Measurements from ENCODE around the gene CLTRN. TPM values are rescaled to one million over a fixed set of nuclear protein-coding genes. Genes with fewer than 3 reads are reported as not detected.

CLTRN gene
- total and polyA plus RNA-seq, 2 of the 8 experiments (the other 6 are each of a cell fraction or from before 2014, with no cell fraction given) = 1.2 to 1.3 TPM

DNA sequence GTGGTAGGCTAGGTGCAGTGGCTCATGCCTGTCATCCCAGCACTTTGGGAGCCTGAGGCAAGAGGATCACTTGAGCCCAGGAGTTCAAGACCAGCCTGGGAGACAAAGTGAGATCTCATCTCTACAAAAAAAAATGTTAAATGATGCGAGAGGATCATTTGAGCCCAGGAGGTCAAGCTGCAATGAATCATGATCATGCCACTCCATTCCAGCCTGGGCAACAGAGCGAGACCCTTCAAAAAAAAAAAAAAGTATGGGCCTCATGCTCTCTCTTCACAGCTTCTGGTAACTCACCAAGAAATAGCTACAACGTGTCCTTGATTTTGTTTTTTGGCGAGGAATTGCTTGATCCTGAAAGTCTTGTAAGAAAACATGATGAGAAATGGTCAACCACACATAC is 65.1 kb downstream of the CLTRN start:
- H4K5ac ChIP-seq (ENCODE audit: insufficient read length, low read depth, low read length) = no peak overlapping the region
- WGBS, 2 experiments (ENCODE audit: extremely low coverage in 1 of 2, insufficient coverage in 1 of 2, insufficient read length in 1 of 2, insufficient replicate concordance in 2 of 2, low coverage in 1 of 2, low lambda C conversion rate in 2 of 2, missing lambda C conversion rate in 1 of 2) = 85% methylated on average over 3 of the region's 4 CpGs; no CpG with 5 or more reads in 1 of the 2 experiments
- no peak overlapping the region for H2BK120ac ChIP-seq (replicated peaks; ENCODE audit: low read depth, low read length)
- no peak overlapping the region for H4K91ac ChIP-seq (replicated peaks; ENCODE audit: insufficient read length, low read length)
- no peaks in the 10 kb centered on the region for H3K9me3 ChIP-seq (ENCODE audit: insufficient read depth in 2 of 2, low read depth in 1 of 2, low read length in 1 of 2)
- no peak for FAIRE-seq
- no peak overlapping the region for H2AK5ac ChIP-seq (ENCODE audit: low read depth, low read length)
- H3K4ac ChIP-seq (replicated peaks; ENCODE audit: insufficient read length, low read depth, low read length) = no peak overlapping the region
- DNase-seq (ENCODE audit: low read depth in 1 of 2, low spot score in 2 of 2) = no peak
- no peaks in the 10 kb centered on the region for H3K36me3 ChIP-seq (ENCODE audit: control insufficient read depth in 2 of 4, insufficient read depth in 4 of 4, low read length in 3 of 4)
- H3K9ac ChIP-seq (replicated peaks in 1 of 4; ENCODE audit: extremely low read depth in 1 of 4, low read depth in 3 of 4, low read length in 3 of 4) = no peak overlapping the region
- H2BK5ac ChIP-seq (ENCODE audit: low read depth, low read length) = no peak overlapping the region
- no peak overlapping the region for H2BK12ac ChIP-seq (ENCODE audit: low read depth, low read length)
- no peaks in the 10 kb centered on the region for H3K23me2 ChIP-seq (ENCODE audit: low read depth, low read length)
- H2BK20ac ChIP-seq (ENCODE audit: low read length) = no peak overlapping the region
- no peak overlapping the region for H3K14ac ChIP-seq (ENCODE audit: insufficient read length)
- no peak overlapping the region for H3K27ac ChIP-seq (ENCODE audit: low read depth, low read length)
- H3K79me1 ChIP-seq (ENCODE audit: low read depth, low read length) = no peaks in the 10 kb centered on the region
- H3K23ac ChIP-seq (ENCODE audit: insufficient read length) = no peak overlapping the region
- CTCF ChIA-PET (ENCODE audit: partially characterized antibody) = no interaction called here
- no peak overlapping the region for H2BK15ac ChIP-seq (ENCODE audit: low read length)
- H2AFZ ChIP-seq (ENCODE audit: low read length) = no peak overlapping the region
- H3K79me2 ChIP-seq (ENCODE audit: control insufficient read depth in 1 of 2, insufficient read depth in 2 of 2, low read length in 2 of 2) = no peaks in the 10 kb centered on the region
- H3K4me1 ChIP-seq (replicated peaks in 1 of 4; ENCODE audit: control insufficient read depth in 3 of 4, insufficient read depth in 4 of 4, low read length in 3 of 4) = no peaks in the 10 kb centered on the region
- no peaks in the 10 kb centered on the region for H3K27me3 ChIP-seq (replicated peaks in 1 of 4; ENCODE audit: control insufficient read depth in 3 of 4, extremely low read depth in 1 of 4, insufficient read depth in 3 of 4, low read length in 3 of 4)
- no peak overlapping the region for H3K4me2 ChIP-seq (ENCODE audit: insufficient read depth in 1 of 2, low read depth in 2 of 2, low read length in 2 of 2)
- no peak overlapping the region for H3K4me3 ChIP-seq (ENCODE audit: extremely low read depth in 1 of 4, insufficient read depth in 2 of 4, low read depth in 3 of 4, low read length in 4 of 4)
- no peaks in the 10 kb centered on the region for H4K20me1 ChIP-seq (replicated peaks in 1 of 2; ENCODE audit: control insufficient read depth in 1 of 2, insufficient read depth in 2 of 2, low read length in 2 of 2)
- H3K56ac ChIP-seq (replicated peaks; ENCODE audit: insufficient read length, low read depth, low read length) = no peak overlapping the region
- no peak overlapping the region for H3K18ac ChIP-seq (ENCODE audit: extremely low read depth, low read length)
- POLR2A ChIA-PET (ENCODE audit: partially characterized antibody) = interaction anchor here (0.9 kb wide), 1 partner anchor 1188 kb away, joined by 3 read pairs; no protein-coding TSS in a partner anchor
- H4K8ac ChIP-seq (ENCODE audit: extremely low read depth, insufficient read depth, low read length) = no peak overlapping the region
- TF ChIP-seq EZH2 (IDR thresholded peaks at IDR 0.05; ENCODE audit: low read depth, low read length, severe bottlenecking) (no peak), CHD1 (IDR thresholded peaks at IDR 0.05; ENCODE audit: low read depth, low read length) (no peak), CREB1 (IDR thresholded peaks at IDR 0.05) (no peak), RNF2 (IDR thresholded peaks at IDR 0.05; ENCODE audit: borderline replicate concordance, low read depth, low read length, missing control alignments, poor library complexity, severe bottlenecking) (no peak), SUZ12 (IDR thresholded peaks at IDR 0.05; ENCODE audit: low read length) (no peak), SP2 (IDR thresholded peaks at IDR 0.05; ENCODE audit: low read length) (no peak), CEBPB (IDR thresholded peaks at IDR 0.05; ENCODE audit: low read depth, low read length) (no peak), CBX5 (IDR thresholded peaks at IDR 0.05; ENCODE audit: low read depth, low read length) (no peak)
- TF ChIP-seq, protein P1, sequence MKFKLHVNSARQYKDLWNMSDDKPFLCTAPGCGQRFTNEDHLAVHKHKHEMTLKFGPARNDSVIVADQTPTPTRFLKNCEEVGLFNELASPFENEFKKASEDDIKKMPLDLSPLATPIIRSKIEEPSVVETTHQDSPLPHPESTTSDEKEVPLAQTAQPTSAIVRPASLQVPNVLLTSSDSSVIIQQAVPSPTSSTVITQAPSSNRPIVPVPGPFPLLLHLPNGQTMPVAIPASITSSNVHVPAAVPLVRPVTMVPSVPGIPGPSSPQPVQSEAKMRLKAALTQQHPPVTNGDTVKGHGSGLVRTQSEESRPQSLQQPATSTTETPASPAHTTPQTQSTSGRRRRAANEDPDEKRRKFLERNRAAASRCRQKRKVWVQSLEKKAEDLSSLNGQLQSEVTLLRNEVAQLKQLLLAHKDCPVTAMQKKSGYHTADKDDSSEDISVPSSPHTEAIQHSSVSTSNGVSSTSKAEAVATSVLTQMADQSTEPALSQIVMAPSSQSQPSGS (IDR thresholded peaks at IDR 0.05; ENCODE audit: low read length) = no peak
- TF ChIP-seq, protein P2, sequence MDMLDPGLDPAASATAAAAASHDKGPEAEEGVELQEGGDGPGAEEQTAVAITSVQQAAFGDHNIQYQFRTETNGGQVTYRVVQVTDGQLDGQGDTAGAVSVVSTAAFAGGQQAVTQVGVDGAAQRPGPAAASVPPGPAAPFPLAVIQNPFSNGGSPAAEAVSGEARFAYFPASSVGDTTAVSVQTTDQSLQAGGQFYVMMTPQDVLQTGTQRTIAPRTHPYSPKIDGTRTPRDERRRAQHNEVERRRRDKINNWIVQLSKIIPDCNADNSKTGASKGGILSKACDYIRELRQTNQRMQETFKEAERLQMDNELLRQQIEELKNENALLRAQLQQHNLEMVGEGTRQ (IDR thresholded peaks at IDR 0.05; ENCODE audit: low read length) = no peak
- TF ChIP-seq, protein P3, sequence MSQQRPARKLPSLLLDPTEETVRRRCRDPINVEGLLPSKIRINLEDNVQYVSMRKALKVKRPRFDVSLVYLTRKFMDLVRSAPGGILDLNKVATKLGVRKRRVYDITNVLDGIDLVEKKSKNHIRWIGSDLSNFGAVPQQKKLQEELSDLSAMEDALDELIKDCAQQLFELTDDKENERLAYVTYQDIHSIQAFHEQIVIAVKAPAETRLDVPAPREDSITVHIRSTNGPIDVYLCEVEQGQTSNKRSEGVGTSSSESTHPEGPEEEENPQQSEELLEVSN (IDR thresholded peaks at IDR 0.05) = no peak
